Activated B cell treated with CpG ODN at 0.5 μM for 24 hours (primary cell): ENCODE results near the gene CYP46A1. TPM values are rescaled to one million over a fixed set of nuclear protein-coding genes. Genes with fewer than 3 reads are reported as not detected.

Source experiments
- ATAC-seq: fragments of 200-7000 bp; cut with Tn5 transposase; one replicate; pipeline ENCODE4 v1.10.0; 2021; ENCODE audit warnings: low read depth, mild to moderate bottlenecking, moderate library complexity
- CTCF ChIA-PET: fragments of 350-600 bp; sonication (Branson Sonifier 250); formaldehyde crosslinking; loops from one replicate; lab custom pipeline; 2021; ENCODE audit warnings: antibody characterized with exemption; lab: Charles Lee
- POLR2A ChIA-PET: fragments of 350-600 bp; sonication (Branson Sonifier 250); formaldehyde crosslinking; loops from one replicate; lab custom pipeline; 2021; ENCODE audit warnings: antibody characterized with exemption; lab: Charles Lee
- DNase-seq: peaks from one replicate; pipeline ENCODE4 v3.0.0; 2022
- H3K27ac Mint-ChIP-seq: one replicate; pipeline ENCODE4 v1.8.0; 2020; ENCODE audit warnings: mixed read lengths
- H3K27me3 Mint-ChIP-seq: one replicate; pipeline ENCODE4 v1.8.0; 2021; ENCODE audit warnings: mixed read lengths
- H3K36me3 Mint-ChIP-seq: one replicate; pipeline ENCODE4 v1.8.0; 2021; ENCODE audit warnings: low read depth, mixed read lengths
- H3K4me1 Mint-ChIP-seq: one replicate; pipeline ENCODE4 v1.8.0; 2021; ENCODE audit warnings: mixed read lengths
- H3K4me3 Mint-ChIP-seq: one replicate; pipeline ENCODE4 v1.8.0; 2020; ENCODE audit warnings: mild to moderate bottlenecking, mixed read lengths
- H3K9me3 Mint-ChIP-seq: one replicate; pipeline ENCODE4 v1.8.0; 2020; ENCODE audit warnings: mixed read lengths
- intact Hi-C: fragments of 100-400 bp; cut with micrococcal nuclease; formaldehyde crosslinking; loops from one replicate; pipeline ENCODE4 v1.15.1; 2024
- total RNA-seq: library from RNA; stranded (reverse); gene quantifications from 2 replicates; pipeline ENCODE4 v1.2.3, GENCODE V29; 2022
- TF ChIP-seq, protein P1 (sequence below): fragments of 200-600 bp; IDR thresholded peaks from one replicate; pipeline ENCODE4 v1.8.0; 2022; ENCODE audit warnings: antibody characterized with exemption, mild to moderate bottlenecking

CYP46A1 gene
- total RNA-seq, 1 donor from 2014 or later = not detected

DNA sequence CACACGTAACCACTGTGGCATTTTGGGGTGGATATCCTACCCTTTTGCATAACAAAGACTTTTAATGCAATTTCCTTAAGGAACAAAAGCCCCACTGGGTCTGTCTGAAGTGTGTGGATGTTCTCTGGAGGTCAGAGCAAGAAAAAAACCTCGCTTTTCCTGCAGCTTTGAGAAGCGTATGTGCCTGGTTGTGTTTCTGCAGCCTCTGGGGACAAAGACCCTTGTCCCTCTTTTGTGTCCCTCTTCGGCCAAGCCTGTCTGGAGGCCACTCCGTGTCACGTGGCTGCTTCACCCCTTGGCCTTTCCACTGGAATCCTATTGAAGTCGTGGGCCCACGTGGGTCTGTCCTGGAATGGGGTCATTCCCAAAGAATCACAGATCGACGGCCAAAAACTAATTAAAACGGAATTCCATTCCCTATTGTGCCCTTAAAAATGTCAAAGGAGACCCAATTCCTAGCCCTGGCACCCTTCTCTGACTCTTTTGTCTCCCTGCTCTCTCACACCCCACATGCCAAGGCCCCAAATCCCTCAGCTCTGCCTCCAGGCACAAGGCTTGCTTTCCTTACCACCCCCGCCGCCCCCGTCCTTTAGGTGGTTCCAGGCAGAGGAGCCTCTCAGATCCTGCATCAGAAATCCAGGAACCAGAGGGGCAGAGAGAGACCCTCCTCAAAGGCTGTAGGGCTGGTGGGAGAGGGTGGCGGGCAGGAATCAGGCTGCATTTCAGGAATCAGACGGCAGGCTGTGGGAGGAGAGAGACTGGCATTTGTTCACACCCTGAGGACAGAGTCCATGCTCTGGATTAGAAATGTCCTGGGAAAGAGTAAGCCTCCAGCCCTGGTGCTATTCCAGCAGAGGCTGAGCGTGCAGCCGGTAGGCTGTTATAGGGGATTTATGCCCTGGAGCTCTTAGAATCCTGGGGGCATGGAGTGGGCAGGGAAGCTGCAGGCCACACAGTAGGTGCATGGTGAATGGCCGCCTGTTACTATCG, 12.6 kb upstream of the CYP46A1 start:
- intact Hi-C loops = no loop called here
- no peaks in the 10 kb centered on the region for H3K36me3 Mint-ChIP-seq
- ATAC-seq = no peak
- TF ChIP-seq, protein P1, sequence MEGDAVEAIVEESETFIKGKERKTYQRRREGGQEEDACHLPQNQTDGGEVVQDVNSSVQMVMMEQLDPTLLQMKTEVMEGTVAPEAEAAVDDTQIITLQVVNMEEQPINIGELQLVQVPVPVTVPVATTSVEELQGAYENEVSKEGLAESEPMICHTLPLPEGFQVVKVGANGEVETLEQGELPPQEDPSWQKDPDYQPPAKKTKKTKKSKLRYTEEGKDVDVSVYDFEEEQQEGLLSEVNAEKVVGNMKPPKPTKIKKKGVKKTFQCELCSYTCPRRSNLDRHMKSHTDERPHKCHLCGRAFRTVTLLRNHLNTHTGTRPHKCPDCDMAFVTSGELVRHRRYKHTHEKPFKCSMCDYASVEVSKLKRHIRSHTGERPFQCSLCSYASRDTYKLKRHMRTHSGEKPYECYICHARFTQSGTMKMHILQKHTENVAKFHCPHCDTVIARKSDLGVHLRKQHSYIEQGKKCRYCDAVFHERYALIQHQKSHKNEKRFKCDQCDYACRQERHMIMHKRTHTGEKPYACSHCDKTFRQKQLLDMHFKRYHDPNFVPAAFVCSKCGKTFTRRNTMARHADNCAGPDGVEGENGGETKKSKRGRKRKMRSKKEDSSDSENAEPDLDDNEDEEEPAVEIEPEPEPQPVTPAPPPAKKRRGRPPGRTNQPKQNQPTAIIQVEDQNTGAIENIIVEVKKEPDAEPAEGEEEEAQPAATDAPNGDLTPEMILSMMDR = no peak
- H3K27me3 Mint-ChIP-seq = peaks cover 27% of the 10 kb centered on the region
- no peak overlapping the region for H3K4me3 Mint-ChIP-seq
- H3K9me3 Mint-ChIP-seq = no peaks in the 10 kb centered on the region
- DNase-seq = no peak
- no peak overlapping the region for H3K27ac Mint-ChIP-seq
- ChIA-PET POLR2A (no interaction called here), CTCF (no interaction called here)
- peaks cover 6% of the 10 kb centered on the region for H3K4me1 Mint-ChIP-seq

DNA sequence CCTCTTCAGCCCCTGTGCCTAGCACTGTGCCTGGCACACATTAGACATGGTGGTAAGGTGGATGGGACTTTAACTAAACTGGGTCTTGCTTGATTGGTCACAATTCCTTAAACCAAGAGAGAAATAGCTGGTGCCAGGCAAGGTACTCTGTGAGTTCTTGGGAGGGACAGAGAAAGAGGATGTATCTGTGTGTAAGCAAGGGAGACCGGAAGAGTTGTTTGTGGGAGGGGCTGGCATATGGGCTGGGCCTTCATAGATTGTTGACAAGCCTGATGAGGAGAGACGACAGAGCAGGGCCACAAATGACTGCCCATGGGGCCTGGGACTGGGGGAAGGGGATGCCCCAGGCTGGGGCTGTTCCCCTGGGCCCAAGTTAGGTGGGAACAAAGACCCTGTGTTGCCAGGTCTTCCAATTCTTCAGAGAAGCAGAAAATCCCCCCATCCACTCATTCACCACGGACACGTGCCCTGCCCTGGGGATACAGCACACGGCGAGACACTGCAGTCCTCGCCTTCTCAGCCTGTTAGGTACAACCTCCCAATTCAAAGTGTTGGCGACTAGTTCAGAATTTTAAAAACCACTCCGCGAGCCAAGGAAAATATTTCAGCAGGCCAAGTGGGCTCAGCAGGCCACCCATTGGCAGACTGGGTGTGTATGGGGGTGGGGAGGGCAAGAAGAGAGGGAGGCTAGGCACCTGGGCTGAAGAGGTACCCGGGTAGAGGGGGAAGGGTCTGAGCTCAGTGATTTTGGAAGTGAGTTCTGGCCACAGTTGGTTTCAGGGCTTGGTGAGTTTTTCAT, 11.4 kb upstream of the CYP46A1 start:
- Mint-ChIP-seq H3K4me3 (no peak overlapping the region), H3K36me3 (no peaks in the 10 kb centered on the region), H3K27me3 (peaks cover 22% of the 10 kb centered on the region), H3K27ac (no peak overlapping the region), H3K4me1 (peaks cover 6% of the 10 kb centered on the region), H3K9me3 (no peaks in the 10 kb centered on the region)
- intact Hi-C loops = no loop called here
- CTCF ChIA-PET = no interaction called here
- ATAC-seq = no peak
- POLR2A ChIA-PET = no interaction called here
- TF ChIP-seq, protein P1 = no peak
- DNase-seq = no peak

DNA sequence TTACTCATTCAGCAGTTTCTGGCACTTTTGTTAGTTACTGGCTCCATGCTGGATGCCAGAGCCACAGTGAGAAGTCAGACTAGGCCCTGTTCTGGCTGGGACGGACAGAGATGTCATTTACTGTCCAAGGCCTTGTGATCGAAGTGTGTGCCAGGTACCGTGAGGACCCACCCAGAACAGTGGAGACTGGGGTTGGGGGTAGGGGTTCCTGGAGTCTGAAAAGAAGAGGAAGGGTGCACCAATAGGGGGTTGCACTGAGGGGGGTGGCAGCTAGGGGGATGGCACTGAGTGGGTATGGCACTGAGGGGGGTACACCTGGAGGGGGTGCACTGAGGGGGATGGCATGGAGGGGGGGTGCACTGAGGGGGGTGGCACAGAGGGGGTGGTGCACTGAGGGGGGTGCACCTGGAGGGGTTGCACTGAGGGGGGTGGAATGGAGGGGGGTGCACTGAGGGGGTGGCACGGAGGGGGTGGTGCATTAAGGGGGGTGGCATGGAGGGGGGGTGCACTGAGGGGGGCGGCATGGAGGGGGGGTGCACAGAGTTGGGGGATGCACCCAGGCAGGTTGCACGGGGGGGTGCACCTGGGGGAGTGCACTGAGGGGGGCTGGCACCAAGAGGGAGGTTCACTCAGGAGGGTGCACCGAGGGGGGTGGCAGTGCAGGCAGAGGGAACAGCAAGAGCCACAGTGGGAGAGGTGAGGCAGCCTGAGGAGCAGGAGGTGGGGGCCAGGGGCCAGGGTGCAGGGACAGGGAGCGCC, 10.6 kb upstream of the CYP46A1 start:
- Mint-ChIP-seq H3K9me3 (peaks cover 3% of the 10 kb centered on the region), H3K4me1 (peaks cover 6% of the 10 kb centered on the region), H3K27me3 (peaks cover 22% of the 10 kb centered on the region), H3K27ac (no peak overlapping the region), H3K36me3 (no peaks in the 10 kb centered on the region), H3K4me3 (no peak overlapping the region)
- TF ChIP-seq, protein P1 = no peak
- POLR2A ChIA-PET = no interaction called here
- ATAC-seq (no peak), DNase-seq (no peak)
- CTCF ChIA-PET = no interaction called here
- intact Hi-C loops = no loop called here

DNA sequence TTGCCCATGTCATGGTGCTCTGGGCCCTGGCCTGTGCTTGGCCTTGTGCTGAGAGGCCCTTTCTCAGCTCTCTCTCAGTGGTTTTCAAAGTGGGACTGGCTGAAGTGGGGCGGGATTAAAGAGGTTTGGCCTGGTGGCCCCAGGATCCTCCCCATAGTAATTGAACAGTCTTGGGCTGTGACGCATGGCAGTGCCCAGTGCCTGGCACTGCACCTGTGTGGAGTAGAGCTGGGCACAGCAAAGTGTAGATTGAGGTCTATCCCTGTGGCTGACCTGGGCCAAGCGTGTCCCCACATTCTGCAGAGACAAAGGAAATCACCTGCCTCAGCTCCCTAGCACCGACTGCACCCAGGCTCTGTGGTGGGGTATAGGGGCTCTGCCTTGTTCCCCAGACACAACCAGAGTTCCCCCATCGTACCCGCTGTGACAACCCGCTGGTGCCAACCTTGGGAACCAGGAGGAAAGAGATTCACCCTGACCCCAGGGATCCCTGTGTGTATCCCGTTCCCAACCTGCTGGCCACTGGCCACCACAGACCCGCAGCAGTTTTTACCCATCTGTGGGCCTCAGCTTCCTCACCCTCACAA, 9.9 kb upstream of the CYP46A1 start:
- ChIA-PET POLR2A (no interaction called here), CTCF (no interaction called here)
- H3K36me3 Mint-ChIP-seq = no peaks in the 10 kb centered on the region
- TF ChIP-seq, protein P1 = no peak
- H3K4me3 Mint-ChIP-seq = no peak overlapping the region
- H3K27ac Mint-ChIP-seq = no peak overlapping the region
- peaks cover 6% of the 10 kb centered on the region for H3K4me1 Mint-ChIP-seq
- DNase-seq (no peak), ATAC-seq (no peak)
- peaks cover 7% of the 10 kb centered on the region for H3K9me3 Mint-ChIP-seq
- peaks cover 22% of the 10 kb centered on the region for H3K27me3 Mint-ChIP-seq
- intact Hi-C loops = no loop called here
